ENCODE measurements around the gene MNAT1. TPM values are rescaled to one million over a fixed set of nuclear protein-coding genes. Genes with fewer than 3 reads are reported as not detected.

Gene MNAT1
- total and polyA plus RNA-seq, 9 of the 15 experiments (the other 6 are each of a cell fraction or from before 2014, with no cell fraction given), result 37.8 to 83.3 (median 60.4) TPM

GRCh38 chr14:60980811-60981632, 246.5 kb downstream of the MNAT1 start, which contains the start of the genes SLC38A6 and TRMT5 (continued):
- TF ChIP-seq, protein P1, sequence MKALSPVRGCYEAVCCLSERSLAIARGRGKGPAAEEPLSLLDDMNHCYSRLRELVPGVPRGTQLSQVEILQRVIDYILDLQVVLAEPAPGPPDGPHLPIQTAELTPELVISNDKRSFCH (CRISPR knock-in tag; IDR thresholded peaks at IDR 0.05), result no peak
- TF ChIP-seq, protein P1 (tag; IDR thresholded peaks at IDR 0.05), result no peak
- 0 out of 2 replicates have a peak, but pooled peaks have one; percentile 35 for TF ChIP-seq ZNF134 (CRISPR knock-in tag; conservative IDR thresholded peaks at IDR 0.05)
- no peak for TF ChIP-seq NR4A1 (CRISPR knock-in tag; IDR thresholded peaks at IDR 0.05)
- TF ChIP-seq NR4A1 (tag; IDR thresholded peaks at IDR 0.05), result no peak
- TF ChIP-seq CHCHD3 (CRISPR knock-in tag; IDR thresholded peaks at IDR 0.05), result no peak
- 0 out of 2 replicates have a peak, but pooled peaks have one; percentile 16 for TF ChIP-seq SMAD3 (CRISPR knock-in tag; conservative IDR thresholded peaks at IDR 0.05)
- no peak for TF ChIP-seq ZNF780A (CRISPR knock-in tag; IDR thresholded peaks at IDR 0.05)
- TF ChIP-seq SIN3B (IDR thresholded peaks at IDR 0.05; ENCODE audit: low read depth), result peak; percentile 75
- TF ChIP-seq U2AF2 (optimal IDR thresholded peaks at IDR 0.05; ENCODE audit: low read depth, low read length), result no peak
- no peak for TF ChIP-seq ZNF707 (CRISPR knock-in tag; conservative IDR thresholded peaks at IDR 0.05)
- TF ChIP-seq, protein P2, sequence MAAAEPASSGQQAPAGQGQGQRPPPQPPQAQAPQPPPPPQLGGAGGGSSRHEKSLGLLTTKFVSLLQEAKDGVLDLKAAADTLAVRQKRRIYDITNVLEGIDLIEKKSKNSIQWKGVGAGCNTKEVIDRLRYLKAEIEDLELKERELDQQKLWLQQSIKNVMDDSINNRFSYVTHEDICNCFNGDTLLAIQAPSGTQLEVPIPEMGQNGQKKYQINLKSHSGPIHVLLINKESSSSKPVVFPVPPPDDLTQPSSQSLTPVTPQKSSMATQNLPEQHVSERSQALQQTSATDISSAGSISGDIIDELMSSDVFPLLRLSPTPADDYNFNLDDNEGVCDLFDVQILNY (CRISPR knock-in tag; IDR thresholded peaks at IDR 0.05), result no peak
- no peak for TF ChIP-seq AFF1 (IDR thresholded peaks at IDR 0.05; ENCODE audit: low read depth in 1 of 2, partially characterized antibody in 2 of 2)
- TF ChIP-seq ZNF143 (CRISPR knock-in tag; IDR thresholded peaks at IDR 0.05), result no peak
- TF ChIP-seq, protein P3, sequence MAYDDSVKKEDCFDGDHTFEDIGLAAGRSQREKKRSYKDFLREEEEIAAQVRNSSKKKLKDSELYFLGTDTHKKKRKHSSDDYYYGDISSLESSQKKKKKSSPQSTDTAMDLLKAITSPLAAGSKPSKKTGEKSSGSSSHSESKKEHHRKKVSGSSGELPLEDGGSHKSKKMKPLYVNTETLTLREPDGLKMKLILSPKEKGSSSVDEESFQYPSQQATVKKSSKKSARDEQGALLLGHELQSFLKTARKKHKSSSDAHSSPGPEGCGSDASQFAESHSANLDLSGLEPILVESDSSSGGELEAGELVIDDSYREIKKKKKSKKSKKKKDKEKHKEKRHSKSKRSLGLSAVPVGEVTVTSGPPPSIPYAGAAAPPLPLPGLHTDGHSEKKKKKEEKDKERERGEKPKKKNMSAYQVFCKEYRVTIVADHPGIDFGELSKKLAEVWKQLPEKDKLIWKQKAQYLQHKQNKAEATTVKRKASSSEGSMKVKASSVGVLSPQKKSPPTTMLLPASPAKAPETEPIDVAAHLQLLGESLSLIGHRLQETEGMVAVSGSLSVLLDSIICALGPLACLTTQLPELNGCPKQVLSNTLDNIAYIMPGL (CRISPR knock-in tag; IDR thresholded peaks at IDR 0.05), result no peak
- no peak for TF ChIP-seq ZNF717 (CRISPR knock-in tag; IDR thresholded peaks at IDR 0.05)
- TF ChIP-seq SMAD4 (CRISPR knock-in tag; conservative IDR thresholded peaks at IDR 0.05), result no peak
- TF ChIP-seq GTF2F1 (IDR thresholded peaks at IDR 0.05; ENCODE audit: low read depth, low read length), result no peak
- no peak for TF ChIP-seq PHTF2 (CRISPR knock-in tag; IDR thresholded peaks at IDR 0.05)
- no peak for TF ChIP-seq GATA2 (CRISPR knock-in tag; IDR thresholded peaks at IDR 0.05)
- TF ChIP-seq, protein P4, sequence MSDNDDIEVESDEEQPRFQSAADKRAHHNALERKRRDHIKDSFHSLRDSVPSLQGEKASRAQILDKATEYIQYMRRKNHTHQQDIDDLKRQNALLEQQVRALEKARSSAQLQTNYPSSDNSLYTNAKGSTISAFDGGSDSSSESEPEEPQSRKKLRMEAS (CRISPR knock-in tag; IDR thresholded peaks at IDR 0.05), result peak; percentile 73; the same call in 1 of the 2 replicates
- TF ChIP-seq SMARCB1 (IDR thresholded peaks at IDR 0.05; ENCODE audit: insufficient read length, low read depth), result no peak

All from K562 (cell line).